Uterus (tissue), 2 donors: ENCODE measurements around the gene ZPBP.

Experiments
- POLR2A ChIP-seq, 2 donors: fragments of 450-650 bp; IDR thresholded peaks; one replicate each; pipeline ENCODE4 v1.6.1; 2016; ENCODE audit warnings: antibody characterized with exemption in 2 of 2, mild to moderate bottlenecking in 1 of 2, moderate library complexity in 1 of 2
- TF ChIP-seq, protein P1 (sequence below), 4 experiments: fragments of 200-600 bp in 2 of 4; fragments of 450-650 bp in 2 of 4; sonication (generic) in 2 of 4; IDR thresholded peaks; one replicate each; pipeline ENCODE4 v1.5.1; 2016 to 2019; ENCODE audit warnings: antibody characterized with exemption in 4 of 4, mild to moderate bottlenecking in 2 of 4, moderate library complexity in 1 of 4

DNA sequence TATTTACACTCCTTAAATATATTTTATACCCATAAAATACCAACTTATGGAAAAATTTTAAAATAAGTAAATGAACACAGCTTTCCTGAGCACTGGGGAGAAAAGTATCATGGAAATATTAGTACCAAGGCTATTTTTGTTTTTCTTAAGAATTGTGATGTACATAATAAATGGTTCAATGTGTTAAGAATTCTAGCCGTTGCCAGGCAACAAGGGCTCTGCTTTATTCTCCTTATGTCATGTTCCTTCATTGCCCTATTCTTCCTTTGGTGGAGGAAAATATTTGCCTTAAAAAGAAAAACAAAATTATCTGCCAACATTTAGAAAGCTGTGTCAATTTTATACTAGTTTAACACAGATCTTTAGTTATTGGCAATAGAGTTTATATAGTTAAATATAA, 2.6 kb upstream of the ZPBP start:
- TF ChIP-seq, protein P1, sequence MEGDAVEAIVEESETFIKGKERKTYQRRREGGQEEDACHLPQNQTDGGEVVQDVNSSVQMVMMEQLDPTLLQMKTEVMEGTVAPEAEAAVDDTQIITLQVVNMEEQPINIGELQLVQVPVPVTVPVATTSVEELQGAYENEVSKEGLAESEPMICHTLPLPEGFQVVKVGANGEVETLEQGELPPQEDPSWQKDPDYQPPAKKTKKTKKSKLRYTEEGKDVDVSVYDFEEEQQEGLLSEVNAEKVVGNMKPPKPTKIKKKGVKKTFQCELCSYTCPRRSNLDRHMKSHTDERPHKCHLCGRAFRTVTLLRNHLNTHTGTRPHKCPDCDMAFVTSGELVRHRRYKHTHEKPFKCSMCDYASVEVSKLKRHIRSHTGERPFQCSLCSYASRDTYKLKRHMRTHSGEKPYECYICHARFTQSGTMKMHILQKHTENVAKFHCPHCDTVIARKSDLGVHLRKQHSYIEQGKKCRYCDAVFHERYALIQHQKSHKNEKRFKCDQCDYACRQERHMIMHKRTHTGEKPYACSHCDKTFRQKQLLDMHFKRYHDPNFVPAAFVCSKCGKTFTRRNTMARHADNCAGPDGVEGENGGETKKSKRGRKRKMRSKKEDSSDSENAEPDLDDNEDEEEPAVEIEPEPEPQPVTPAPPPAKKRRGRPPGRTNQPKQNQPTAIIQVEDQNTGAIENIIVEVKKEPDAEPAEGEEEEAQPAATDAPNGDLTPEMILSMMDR (IDR thresholded peaks at IDR 0.05): no peak
- no peak for TF ChIP-seq POLR2A (IDR thresholded peaks at IDR 0.05)
